ENCODE data around the gene GMPPA. TPM values are rescaled to one million over a fixed set of nuclear protein-coding genes. Genes with fewer than 3 reads are reported as not detected.
A peak's percentile ranks its signal among the peaks of the same experiment; 100 is the strongest.

The GMPPA gene
- total RNA-seq, 1 donor from 2014 or later: 36.0 TPM

- Mint-ChIP-seq H3K27me3 (ENCODE audit: low read depth) (peaks cover 9% of the 10 kb centered on the region), H3K27ac (peak overlapping the region; percentile 66), H3K9me3 (no peaks in the 10 kb centered on the region), H3K4me1 (peaks cover 21% of the 10 kb centered on the region), H3K36me3 (peaks cover 12% of the 10 kb centered on the region), H3K4me3 (no peak overlapping the region)
- TF ChIP-seq CTCF (IDR thresholded peaks at IDR 0.05; ENCODE audit: unreplicated experiment): no peak
- peak in 1 of 2 experiments; percentile 16 for DNase-seq (ENCODE audit: low spot score in 2 of 2, unreplicated experiment in 2 of 2)
These were observed 44.8 kb upstream of the GMPPA start for GRCh38 chr2:219453671-219454590.

GRCh38 chr2:219455581-219455980 is 43.1 kb upstream of the GMPPA start:
- Mint-ChIP-seq H3K9me3 (no peaks in the 10 kb centered on the region), H3K27me3 (ENCODE audit: low read depth) (no peaks in the 10 kb centered on the region), H3K4me3 (no peak overlapping the region), H3K36me3 (peaks cover 6% of the 10 kb centered on the region), H3K27ac (no peak overlapping the region), H3K4me1 (peaks cover 34% of the 10 kb centered on the region)
- TF ChIP-seq CTCF (IDR thresholded peaks at IDR 0.05; ENCODE audit: unreplicated experiment): no peak
- DNase-seq (ENCODE audit: low spot score in 2 of 2, unreplicated experiment in 2 of 2): no peak

- H3K36me3 Mint-ChIP-seq: peaks cover 9% of the 10 kb centered on the region
- peaks cover 31% of the 10 kb centered on the region for H3K4me1 Mint-ChIP-seq
- TF ChIP-seq CTCF (IDR thresholded peaks at IDR 0.05; ENCODE audit: unreplicated experiment): no peak
- H3K27me3 Mint-ChIP-seq (ENCODE audit: low read depth): no peaks in the 10 kb centered on the region
- H3K9me3 Mint-ChIP-seq: no peaks in the 10 kb centered on the region
- H3K4me3 Mint-ChIP-seq: no peak overlapping the region
- no peak overlapping the region for H3K27ac Mint-ChIP-seq
- DNase-seq (ENCODE audit: low spot score in 2 of 2, unreplicated experiment in 2 of 2): no peak
These were observed 40.8 kb upstream of the GMPPA start for GRCh38 chr2:219457784-219458369.

- no peak for DNase-seq (ENCODE audit: low spot score in 2 of 2, unreplicated experiment in 2 of 2)
These were observed 39.7 kb upstream of the GMPPA start for GRCh38 chr2:219458996-219459395.

More at GRCh38 chr2:219458996-219459395, 39.7 kb upstream of the GMPPA start:
- peaks cover 9% of the 10 kb centered on the region for H3K36me3 Mint-ChIP-seq
- no peaks in the 10 kb centered on the region for H3K27me3 Mint-ChIP-seq (ENCODE audit: low read depth)
- H3K27ac Mint-ChIP-seq: no peak overlapping the region
- TF ChIP-seq CTCF (IDR thresholded peaks at IDR 0.05; ENCODE audit: unreplicated experiment): no peak
- H3K4me3 Mint-ChIP-seq: no peak overlapping the region
- H3K9me3 Mint-ChIP-seq: no peaks in the 10 kb centered on the region
- peaks cover 22% of the 10 kb centered on the region for H3K4me1 Mint-ChIP-seq

All from mesothelial cell of epicardium (in vitro differentiated cells).